NCI-H1694 (cell line): ENCODE data around the gene ARPP19.
"Not testable (repeated sequence)": the region's sequence is repeated elsewhere in the genome, so short reads cannot be mapped to it uniquely, and the experiment has no call there.

Experiments used
- DNase-seq: peaks from one replicate; lab custom pipeline; 2025; lab: John Stamatoyannopoulos, UW

Gene ARPP19

DNA sequence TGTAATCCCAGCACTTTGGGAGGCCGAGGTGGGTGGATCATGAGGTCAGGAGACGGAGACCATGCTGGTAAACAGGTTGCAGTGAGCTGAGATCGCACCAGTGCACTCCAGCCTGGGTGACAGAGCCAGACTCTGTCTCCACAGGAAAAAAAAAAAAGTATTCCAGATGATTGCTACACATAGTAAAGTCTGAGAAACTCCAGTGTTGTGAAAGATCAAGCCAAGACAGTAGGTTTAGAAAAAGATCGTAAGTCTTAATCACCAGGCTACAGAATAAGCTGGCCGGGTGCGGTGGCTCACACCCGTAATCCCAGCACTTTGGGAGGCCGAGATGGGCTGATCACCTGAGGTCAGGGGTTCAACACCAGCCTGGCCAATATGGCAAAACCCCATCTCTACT, 56.0 kb downstream of the ARPP19 start:
- not testable (repeated sequence) for DNase-seq

DNA sequence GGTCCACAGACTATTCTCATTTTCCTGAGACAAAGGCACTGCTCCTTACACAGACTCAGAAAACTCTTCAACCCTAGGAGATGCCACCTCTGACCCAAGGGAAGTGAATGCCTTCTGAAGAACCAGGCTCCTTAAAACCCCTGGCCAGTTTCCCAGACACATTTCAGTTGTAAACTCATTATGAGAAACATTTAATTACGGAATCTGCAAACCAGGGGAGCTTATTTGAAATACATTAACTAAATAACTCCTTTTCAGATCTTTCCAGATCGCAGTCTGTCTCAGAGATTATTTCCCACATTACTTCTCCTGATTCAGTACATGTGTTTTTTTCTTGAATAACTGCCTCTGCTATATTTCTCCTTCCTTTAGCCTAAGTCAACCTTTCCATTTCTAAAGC, 57.7 kb downstream of the ARPP19 start:
- no peak for DNase-seq

- DNase-seq: no peak
Measured at GRCh38 chr15:52509500-52510245, 59.2 kb downstream of the ARPP19 start.

DNA sequence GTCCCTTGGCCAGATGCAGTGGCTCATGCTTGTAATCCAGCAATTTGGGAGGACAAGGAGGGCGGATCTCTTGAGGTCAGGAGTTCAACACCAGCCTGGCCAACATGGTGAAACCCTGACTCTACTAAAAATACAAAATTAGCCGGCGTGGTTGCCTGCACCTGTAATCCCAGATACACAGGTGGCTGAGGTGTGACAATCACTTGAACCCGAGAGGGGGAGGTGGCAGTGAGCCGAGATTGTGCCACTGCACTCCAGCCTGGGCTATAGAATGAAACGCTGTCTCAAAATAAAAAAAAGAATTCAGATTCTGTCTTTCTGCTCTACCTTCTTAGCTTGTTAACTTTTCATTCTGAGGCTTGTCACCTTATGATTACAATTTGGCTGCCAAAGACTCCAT, 62.3 kb downstream of the ARPP19 start:
- DNase-seq: no peak

DNA sequence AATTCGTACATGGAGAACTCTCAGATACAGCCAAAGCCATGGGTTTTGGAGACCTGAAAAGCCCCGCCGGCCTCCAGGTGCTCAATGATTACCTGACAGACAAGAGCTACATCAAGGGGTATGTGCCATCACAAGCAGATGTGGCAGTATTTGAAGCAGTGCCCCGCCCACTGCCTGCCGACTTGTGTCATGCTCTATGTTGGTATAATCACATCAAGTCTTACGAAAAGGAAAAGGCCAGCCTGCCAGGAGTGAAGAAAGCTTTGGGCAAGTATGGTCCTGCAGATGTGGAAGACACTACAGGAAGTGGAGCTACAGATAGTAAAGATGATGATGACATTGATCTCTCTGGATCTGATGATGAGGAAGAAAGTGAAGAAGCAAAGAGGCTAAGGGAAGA, 63.7 kb downstream of the ARPP19 start:
- no peak for DNase-seq

DNA sequence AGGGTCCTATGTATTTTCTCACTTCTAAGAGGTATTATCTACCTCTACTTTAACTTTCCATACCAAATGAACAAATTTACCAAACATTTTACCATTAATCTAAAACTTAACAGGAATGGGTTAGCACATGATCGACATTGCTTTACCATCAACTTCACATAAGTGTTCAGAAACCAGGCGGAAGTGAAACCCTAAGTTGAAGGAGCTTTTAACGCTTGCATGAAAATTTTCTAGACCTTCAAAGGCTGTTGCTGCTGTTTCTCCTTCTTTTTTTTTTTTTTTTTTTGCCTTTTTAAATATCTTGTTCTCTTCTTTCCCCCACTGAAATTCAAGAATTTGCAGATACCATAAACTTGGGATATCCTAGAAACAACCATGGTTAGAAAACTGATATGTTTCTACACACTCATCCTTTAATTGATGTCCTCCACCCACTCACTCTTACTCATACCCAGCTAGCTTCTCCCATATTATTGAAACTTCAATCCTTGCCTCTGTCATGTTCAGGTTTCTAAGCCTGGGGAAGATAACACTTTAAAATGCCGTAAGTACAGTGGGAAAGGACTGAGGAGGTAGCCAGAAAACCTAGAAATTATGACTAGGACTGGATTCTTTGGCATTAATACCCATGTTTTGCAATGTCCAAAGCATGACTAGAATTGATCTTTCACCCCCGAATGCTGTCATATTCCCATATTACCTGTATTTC, 64.9 kb downstream of the ARPP19 start:
- no peak for DNase-seq

DNA sequence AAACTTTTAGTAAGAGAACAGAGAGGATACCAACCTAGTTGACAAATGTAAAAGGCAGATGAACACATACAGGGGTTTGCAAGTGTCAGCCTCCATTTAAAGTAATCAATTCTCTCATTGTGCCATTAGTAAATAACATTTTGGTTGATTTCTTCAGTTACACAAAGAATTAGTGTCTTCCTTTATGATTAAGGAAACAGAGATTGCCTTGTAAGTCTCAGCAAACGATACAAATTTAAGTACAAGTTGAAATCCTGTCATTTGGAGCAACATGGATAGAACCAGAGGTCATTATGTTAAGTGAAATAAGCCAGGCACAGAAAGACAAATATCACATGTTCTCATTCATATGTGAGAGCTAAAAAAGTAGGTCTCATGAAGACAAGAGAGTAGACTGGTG, 66.2 kb downstream of the ARPP19 start:
- DNase-seq: no peak

DNA sequence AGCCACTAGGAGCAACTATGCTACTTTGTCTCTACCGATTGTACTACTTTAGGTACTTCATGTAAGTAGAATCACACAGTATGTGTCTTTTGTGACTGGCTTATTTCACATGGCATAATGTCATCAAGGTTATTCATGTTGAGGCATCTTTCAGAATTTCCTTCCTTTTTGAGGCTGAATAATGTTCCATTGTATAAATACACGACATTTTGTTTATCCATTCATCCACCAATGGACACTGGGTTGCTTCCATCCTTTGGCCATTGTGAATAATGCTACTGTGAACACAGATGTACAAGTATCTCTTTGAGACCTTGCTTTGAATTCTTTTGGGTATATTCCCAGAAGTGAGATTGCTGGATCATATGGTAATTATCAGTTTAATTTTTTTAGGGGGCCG, 69.3 kb downstream of the ARPP19 start:
- no peak for DNase-seq

DNA sequence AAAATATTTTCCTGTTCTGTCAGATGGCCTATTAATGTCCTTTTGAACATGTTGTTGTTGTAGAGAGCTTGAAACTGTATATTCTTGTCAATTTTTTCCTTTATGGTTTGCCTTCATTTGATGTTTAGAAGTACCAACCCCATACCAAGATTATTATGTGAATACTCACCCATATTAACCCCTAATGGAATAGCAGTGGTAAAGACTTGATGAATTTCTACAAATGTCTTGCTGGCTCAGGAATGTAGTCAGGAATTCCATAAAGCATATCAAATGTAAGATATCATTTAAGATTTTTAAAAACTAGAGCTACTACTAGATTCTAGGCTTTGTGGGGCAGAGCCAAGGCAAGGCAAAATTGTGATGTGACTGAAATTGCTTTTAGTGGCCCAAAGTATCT, 70.1 kb downstream of the ARPP19 start:
- DNase-seq: no peak
